Activated CD4-positive, alpha-beta T cell treated with anti-CD3 and anti-CD28 coated beads for 36 hours (primary cell): ENCODE results near the gene ATP6V0E2. TPM values are rescaled to one million over a fixed set of nuclear protein-coding genes. Genes with fewer than 3 reads are reported as not detected.
"Not testable (repeated sequence)": the region's sequence is repeated elsewhere in the genome, so short reads cannot be mapped to it uniquely, and the experiment has no call there.

Experiments
- ATAC-seq: fragments of 200-7000 bp; cut with Tn5 transposase; one replicate; pipeline ENCODE4 v1.10.0; 2021; ENCODE audit warnings: mild to moderate bottlenecking, moderate library complexity
- CTCF ChIA-PET: fragments of 350-600 bp; sonication (Branson Sonifier 250); formaldehyde crosslinking; loops from one replicate; lab custom pipeline; 2021; ENCODE audit warnings: antibody characterized with exemption; lab: Charles Lee
- POLR2A ChIA-PET: fragments of 350-600 bp; sonication (Branson Sonifier 250); formaldehyde crosslinking; loops from one replicate; lab custom pipeline; 2021; ENCODE audit warnings: antibody characterized with exemption, inconsistent platforms; lab: Charles Lee
- DNase-seq: peaks from one replicate; pipeline ENCODE4 v3.0.0-alpha.2; 2020
- H3K27ac Mint-ChIP-seq: one replicate; pipeline ENCODE4 v1.8.0; 2021; ENCODE audit warnings: mixed read lengths
- H3K27me3 Mint-ChIP-seq: one replicate; pipeline ENCODE4 v1.8.0; 2021; ENCODE audit warnings: mixed read lengths
- H3K36me3 Mint-ChIP-seq: one replicate; pipeline ENCODE4 v1.8.0; 2021; ENCODE audit warnings: low read depth, mixed read lengths
- H3K4me1 Mint-ChIP-seq: one replicate; pipeline ENCODE4 v1.8.0; 2021; ENCODE audit warnings: mixed read lengths
- H3K4me3 Mint-ChIP-seq: one replicate; pipeline ENCODE4 v1.8.0; 2021; ENCODE audit warnings: mild to moderate bottlenecking, moderate library complexity, mixed read lengths
- H3K9me3 Mint-ChIP-seq: one replicate; pipeline ENCODE4 v1.8.0; 2021; ENCODE audit warnings: low read depth, mixed read lengths
- intact Hi-C, 2 experiments: fragments of 100-400 bp; cut with DNase I in 1 of 2; cut with micrococcal nuclease in 1 of 2; formaldehyde crosslinking; loops; one replicate each; pipeline versions ENCODE4 v1.14.2 to v1.15.1; 2022 to 2024; cut with DNase I, micrococcal nuclease
- total RNA-seq, 2 experiments: library from RNA; stranded (reverse); gene quantifications; one replicate each; pipeline ENCODE4 v1.2.3, GENCODE V29; 2021

The ATP6V0E2 gene
- total RNA-seq, 2 experiments from 2014 or later: 33.9 to 41.3 TPM

DNA sequence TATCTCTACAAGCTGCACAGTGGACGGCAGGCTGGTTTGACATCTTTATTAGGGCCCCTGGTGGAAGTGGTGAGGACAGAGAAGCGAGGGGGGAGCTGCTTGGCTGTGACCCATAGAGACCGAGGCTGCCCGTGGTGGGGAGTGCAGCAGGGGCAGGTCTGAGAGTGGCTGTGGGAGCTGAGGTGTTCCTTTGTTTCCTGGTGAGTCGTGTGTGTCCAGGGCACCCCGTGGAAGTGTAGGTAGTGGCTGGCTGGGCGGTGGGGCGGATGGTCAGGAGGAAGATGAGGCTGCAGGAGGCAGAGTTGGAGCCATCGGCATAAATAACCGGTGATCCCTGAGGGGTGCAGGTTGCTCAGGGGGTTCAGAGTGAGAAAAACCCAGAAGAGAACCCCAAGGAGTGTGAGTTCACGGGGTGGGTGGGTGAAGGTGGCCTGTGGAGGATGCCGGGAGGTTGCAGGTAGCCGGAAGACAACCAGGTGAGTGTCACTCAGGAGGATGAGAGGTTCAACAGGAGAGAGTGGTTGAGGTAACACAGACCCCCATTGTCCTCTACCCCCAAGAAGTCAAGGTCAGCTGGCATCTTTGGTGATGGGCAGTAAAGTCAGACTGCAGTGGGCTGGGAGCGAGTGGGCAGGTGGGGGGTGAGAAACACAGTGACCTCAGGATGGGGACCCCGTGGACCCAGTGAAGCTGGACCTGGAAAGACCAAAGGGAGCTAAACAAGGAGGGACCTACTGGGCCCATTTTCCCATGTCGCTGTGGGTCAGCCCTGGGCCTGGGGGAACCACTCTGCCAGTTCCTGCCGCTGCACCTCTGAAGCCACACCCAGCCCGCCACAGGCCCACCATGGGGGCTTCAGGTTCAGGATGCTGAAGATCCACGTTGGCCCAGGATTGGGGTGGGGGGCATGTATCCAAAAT, 7.8 kb downstream of the ATP6V0E2 start:
- Mint-ChIP-seq H3K4me1 (peaks cover 15% of the 10 kb centered on the region), H3K27me3 (no peaks in the 10 kb centered on the region), H3K27ac (no peak overlapping the region), H3K36me3 (peaks cover 3% of the 10 kb centered on the region), H3K4me3 (no peak overlapping the region), H3K9me3 (no peaks in the 10 kb centered on the region)
- intact Hi-C loops: loop anchor here (5.0 to 10.0 kb wide), 2 partner anchors 163 to 396 kb away; no protein-coding TSS in a partner anchor
- CTCF ChIA-PET: no interaction called here
- no peak for ATAC-seq
- POLR2A ChIA-PET: no interaction called here
- no peak for DNase-seq

DNA sequence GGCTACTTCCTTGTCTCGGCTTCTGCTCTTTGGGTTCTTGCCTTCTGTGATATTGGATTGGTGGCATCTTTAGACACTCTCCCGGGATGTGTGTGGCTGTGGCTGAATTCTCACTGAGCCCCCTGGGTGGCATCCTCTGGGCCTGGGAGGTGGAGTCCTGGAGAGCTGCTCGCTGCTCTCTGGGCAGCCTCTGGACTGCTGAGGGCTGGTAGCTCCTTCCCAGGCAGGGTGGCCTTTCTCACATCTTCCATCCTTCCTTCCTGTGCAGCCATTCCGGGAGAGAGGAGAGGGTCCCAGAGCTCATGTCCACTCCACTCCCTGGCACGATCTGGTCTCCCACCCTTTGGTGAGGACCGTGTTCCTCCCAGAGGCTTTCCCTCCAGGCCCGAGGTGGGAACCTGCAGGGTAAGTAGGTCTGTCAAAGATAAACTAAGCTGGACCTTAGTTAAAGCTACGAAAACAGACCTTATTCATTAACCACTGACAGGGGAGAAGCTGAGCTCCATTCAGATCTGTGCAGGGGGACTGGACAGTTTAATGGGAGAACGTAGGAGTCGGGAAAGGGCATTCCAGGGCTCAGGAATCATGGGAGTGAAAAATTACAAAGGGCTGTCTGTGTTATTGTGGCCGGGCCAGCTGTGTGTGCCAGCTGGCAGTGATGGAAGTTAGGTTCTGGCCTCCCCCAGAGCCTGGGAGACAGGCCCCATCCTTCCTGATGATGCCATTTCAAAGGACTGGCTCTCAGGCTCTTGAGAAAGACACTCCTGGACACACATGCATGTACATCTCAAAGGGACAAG, 8.7 kb downstream of the ATP6V0E2 start:
- ChIA-PET POLR2A (interaction anchor here (1.6 kb wide), 1 partner anchor 44 kb away, joined by 4 read pairs; the partner anchor contains the start of gene ZNF862), CTCF (interaction anchor here (1.4 kb wide), 1 partner anchor 43 kb away, joined by 6 read pairs; the partner anchor contains the start of gene ZNF862)
- Mint-ChIP-seq H3K27ac (no peak overlapping the region), H3K9me3 (no peaks in the 10 kb centered on the region), H3K27me3 (no peaks in the 10 kb centered on the region), H3K36me3 (peaks cover 2% of the 10 kb centered on the region), H3K4me1 (peaks cover 14% of the 10 kb centered on the region), H3K4me3 (no peak overlapping the region)
- no peak for ATAC-seq
- intact Hi-C loops: loop anchor here (1.0 to 10.0 kb wide), 4 partner anchors 119 to 395 kb away; no protein-coding TSS in a partner anchor
- DNase-seq: no peak

DNA sequence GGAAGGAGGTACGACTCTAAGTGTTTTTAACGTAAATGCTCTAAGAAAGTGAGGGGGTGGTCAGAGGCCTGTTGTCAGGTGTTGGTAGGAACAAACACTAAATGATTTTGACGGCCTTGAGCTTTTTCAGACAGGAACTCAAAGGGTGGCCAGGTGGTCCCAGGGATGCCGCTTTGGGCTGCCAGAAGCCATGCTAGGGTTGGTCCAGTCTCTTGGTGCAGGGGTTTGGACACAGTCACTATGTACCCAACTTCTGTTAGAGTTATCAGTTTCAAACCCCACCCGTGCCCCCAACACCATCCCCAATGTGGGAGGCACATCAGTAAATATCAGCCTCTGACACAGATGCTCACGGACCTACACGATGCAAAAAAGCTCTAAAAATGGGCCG, 9.3 kb downstream of the ATP6V0E2 start:
- DNase-seq (no peak), ATAC-seq (no peak)
- intact Hi-C loops: loop anchor here (1.0 to 10.0 kb wide), 4 partner anchors 118 to 394 kb away; no protein-coding TSS in a partner anchor
- no peaks in the 10 kb centered on the region for H3K27me3 Mint-ChIP-seq
- ChIA-PET POLR2A (interaction anchor here (0.7 to 1.6 kb wide), 2 partner anchors 11 to 45 kb away, joined by 4 to 6 read pairs; partner anchors contain the start of gene ZNF862), CTCF (interaction anchor here (1.0 to 1.4 kb wide), 4 partner anchors 14 to 221 kb away, joined by 3 to 6 read pairs (median 4); partner anchors contain the start of gene ZNF862)
- peaks cover 4% of the 10 kb centered on the region for H3K36me3 Mint-ChIP-seq
- no peak overlapping the region for H3K27ac Mint-ChIP-seq
- no peaks in the 10 kb centered on the region for H3K9me3 Mint-ChIP-seq
- no peak overlapping the region for H3K4me3 Mint-ChIP-seq
- H3K4me1 Mint-ChIP-seq: peaks cover 8% of the 10 kb centered on the region

DNA sequence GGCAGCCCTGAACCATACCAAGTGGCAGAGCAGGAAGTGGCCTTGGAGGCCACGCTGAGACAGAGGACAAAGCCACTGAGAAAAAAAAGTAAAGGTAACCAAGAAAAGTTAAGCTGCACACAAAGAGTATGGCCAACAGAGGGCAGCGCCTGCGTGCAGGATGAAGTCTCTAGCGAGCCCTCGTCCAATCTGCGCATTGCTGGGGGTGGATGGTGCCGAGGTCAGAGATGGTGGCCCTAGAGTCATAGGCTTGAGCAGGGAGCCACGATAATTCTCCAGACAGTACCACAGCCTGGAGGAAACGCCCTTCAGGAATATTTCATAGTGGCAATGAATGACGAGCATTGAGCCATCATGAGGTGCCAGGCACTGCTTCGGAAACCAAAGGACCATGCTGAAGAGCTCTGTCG, 9.7 kb downstream of the ATP6V0E2 start:
- CTCF ChIA-PET: interaction anchor here (0.6 to 1.4 kb wide), 7 partner anchors 11 to 1328 kb away, joined by 3 to 6 read pairs (median 3); partner anchors contain the start of gene ZNF862
- intact Hi-C loops: loop anchor here (1.0 to 10.0 kb wide), 4 partner anchors 118 to 394 kb away; no protein-coding TSS in a partner anchor
- H3K27ac Mint-ChIP-seq: no peak overlapping the region

DNA sequence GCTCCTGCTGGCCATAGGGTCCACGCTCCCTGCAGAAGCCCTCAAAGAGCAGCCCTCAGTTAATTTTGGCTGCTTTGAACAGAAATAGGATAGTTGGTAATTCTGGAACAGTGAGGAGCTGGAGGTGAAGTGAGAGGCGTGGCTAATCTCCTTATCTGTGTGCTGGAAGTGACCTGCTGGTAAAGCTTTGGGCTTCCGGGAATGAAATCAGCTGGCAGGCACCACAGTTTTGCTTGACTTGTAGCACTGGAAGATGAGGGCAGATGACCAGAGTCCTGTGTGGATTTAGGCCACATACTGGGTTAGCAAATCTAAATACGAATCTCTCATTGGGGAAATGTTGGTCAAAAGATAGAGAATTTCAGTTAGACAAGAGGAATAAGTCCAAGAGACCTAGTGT, 10.2 kb downstream of the ATP6V0E2 start:
- H3K27ac Mint-ChIP-seq: no peak overlapping the region
- peaks cover 3% of the 10 kb centered on the region for H3K4me1 Mint-ChIP-seq
- ChIA-PET POLR2A (interaction anchor here (0.7 to 1.6 kb wide), 2 partner anchors 12 to 46 kb away, joined by 4 to 6 read pairs; partner anchors contain the start of gene ZNF862), CTCF (interaction anchor here (0.6 to 1.4 kb wide), 8 partner anchors 12 to 1327 kb away, joined by 3 to 6 read pairs (median 3); partner anchors contain the start of gene ZNF862)
- no peaks in the 10 kb centered on the region for H3K27me3 Mint-ChIP-seq
- ATAC-seq: no peak
- no peak for DNase-seq
- H3K4me3 Mint-ChIP-seq: no peak overlapping the region
- intact Hi-C loops: loop anchor here (5.0 to 10.0 kb wide), 2 partner anchors 161 to 393 kb away; no protein-coding TSS in a partner anchor
- no peaks in the 10 kb centered on the region for H3K9me3 Mint-ChIP-seq
- peaks cover 4% of the 10 kb centered on the region for H3K36me3 Mint-ChIP-seq

More for the DNA sequence above, 9.7 kb downstream of the ATP6V0E2 start:
- Mint-ChIP-seq H3K27me3 (no peaks in the 10 kb centered on the region), H3K4me3 (no peak overlapping the region), H3K36me3 (peaks cover 4% of the 10 kb centered on the region), H3K4me1 (peaks cover 4% of the 10 kb centered on the region), H3K9me3 (no peaks in the 10 kb centered on the region)
- ATAC-seq (peak; percentile 93), DNase-seq (peak; percentile 81)
- POLR2A ChIA-PET: interaction anchor here (0.7 to 1.6 kb wide), 2 partner anchors 12 to 45 kb away, joined by 4 to 6 read pairs; partner anchors contain the start of gene ZNF862

DNA sequence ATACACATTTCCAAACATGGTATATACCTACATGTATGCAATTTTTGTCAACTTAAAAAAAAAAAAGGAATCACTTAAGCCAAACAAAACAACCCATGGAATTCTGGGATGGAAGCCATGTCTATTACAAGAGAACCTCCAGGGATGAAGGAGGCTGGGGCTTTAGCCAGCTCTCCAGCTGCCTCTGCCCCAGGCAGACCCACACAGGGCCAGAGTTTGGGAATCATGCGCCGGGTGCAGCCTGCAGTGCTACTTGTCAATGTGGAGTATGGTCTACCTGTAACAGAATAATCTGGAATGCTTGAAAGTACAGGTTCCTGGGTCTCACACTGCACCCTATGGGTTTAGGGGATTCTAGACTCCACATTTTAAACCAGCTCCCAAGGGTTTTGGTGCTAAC, 10.8 kb downstream of the ATP6V0E2 start:
- H3K4me3 Mint-ChIP-seq: no peak overlapping the region
- no peak overlapping the region for H3K27ac Mint-ChIP-seq
- ChIA-PET POLR2A (interaction anchor here (1.6 kb wide), 1 partner anchor 47 kb away, joined by 4 read pairs; the partner anchor contains the start of gene ZNF862), CTCF (interaction anchor here (0.7 to 1.4 kb wide), 4 partner anchors 12 to 160 kb away, joined by 3 to 6 read pairs (median 4); no protein-coding TSS in a partner anchor)
- ATAC-seq (no peak), DNase-seq (no peak)
- no peaks in the 10 kb centered on the region for H3K9me3 Mint-ChIP-seq
- H3K36me3 Mint-ChIP-seq: peaks cover 4% of the 10 kb centered on the region
- peaks cover 3% of the 10 kb centered on the region for H3K4me1 Mint-ChIP-seq
- intact Hi-C loops: loop anchor here (5.0 to 10.0 kb wide), 2 partner anchors 160 to 393 kb away; no protein-coding TSS in a partner anchor
- H3K27me3 Mint-ChIP-seq: no peaks in the 10 kb centered on the region

DNA sequence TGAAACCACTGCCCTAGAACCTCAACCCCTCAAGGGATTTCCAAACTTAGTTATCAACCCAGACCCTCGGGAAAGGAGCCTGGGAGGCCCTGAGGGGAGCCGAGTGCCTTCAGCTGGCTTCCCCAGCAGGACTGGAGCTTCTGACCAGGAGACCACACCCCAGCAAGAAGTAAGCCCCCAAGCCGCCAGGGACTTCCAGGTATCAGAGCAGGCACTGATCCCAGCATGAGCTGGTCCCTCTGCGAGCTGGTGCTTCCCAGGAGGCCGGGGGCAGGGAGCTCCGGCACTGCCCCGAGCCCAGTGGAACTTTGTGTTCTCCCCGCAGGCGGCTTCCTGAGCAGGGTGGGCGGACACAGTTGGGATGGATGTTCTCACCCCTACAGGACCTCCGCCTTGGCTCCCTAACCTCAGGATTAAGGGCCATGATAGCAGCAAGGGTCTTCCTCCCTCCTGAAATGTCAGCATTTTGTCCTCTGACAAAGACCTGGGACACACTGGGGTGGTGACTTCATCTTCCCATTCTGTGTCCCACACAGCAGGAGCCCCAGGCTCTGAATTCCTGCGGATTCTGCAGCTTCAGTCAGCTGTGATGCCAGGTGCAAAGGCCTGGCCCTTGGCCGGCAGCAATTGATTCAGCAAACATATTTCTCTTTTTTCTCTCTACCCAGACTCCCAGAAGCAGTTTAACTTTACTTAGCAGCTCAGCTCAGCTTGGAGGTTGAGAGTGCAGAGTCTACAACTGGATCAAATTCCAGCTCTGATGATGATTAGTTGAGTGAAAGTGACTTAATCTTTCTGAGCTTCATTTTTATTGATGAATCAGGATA, 11.6 kb downstream of the ATP6V0E2 start:
- intact Hi-C loops: loop anchor here in 1 of 2 experiments (10.0 kb wide), 1 partner anchor 159 kb away; no protein-coding TSS in a partner anchor
- Mint-ChIP-seq H3K36me3 (peaks cover 4% of the 10 kb centered on the region), H3K27me3 (no peaks in the 10 kb centered on the region), H3K4me3 (no peak overlapping the region), H3K9me3 (no peaks in the 10 kb centered on the region), H3K4me1 (peaks cover 3% of the 10 kb centered on the region), H3K27ac (no peak overlapping the region)
- POLR2A ChIA-PET: no interaction called here
- CTCF ChIA-PET: interaction anchor here (0.9 kb wide), 1 partner anchor 15 kb away, joined by 5 read pairs; no protein-coding TSS in a partner anchor
- DNase-seq (no peak), ATAC-seq (no peak)

DNA sequence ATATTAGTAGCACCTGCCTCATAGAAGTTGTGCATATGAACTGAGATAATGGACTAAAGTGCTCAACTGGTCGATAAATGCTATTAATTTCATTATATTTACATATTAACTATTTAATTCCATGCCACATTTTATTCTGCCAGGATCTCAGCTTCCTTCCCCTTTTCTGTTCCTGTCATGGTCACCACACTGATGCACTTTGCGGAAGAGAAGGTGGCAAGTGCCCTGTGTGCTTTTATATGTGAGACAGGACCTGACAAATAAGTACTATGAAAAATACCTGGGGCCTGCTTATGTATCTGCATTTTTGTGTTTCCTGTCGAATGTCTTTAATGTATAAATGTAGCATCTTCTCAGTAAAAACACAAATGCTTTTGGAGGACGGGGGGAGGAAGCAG, 12.2 kb downstream of the ATP6V0E2 start:
- DNase-seq (no peak), ATAC-seq (no peak)
- no peak overlapping the region for H3K27ac Mint-ChIP-seq
- H3K36me3 Mint-ChIP-seq: peaks cover 4% of the 10 kb centered on the region
- intact Hi-C loops: loop anchor here in 1 of 2 experiments (10.0 kb wide), 1 partner anchor 159 kb away; no protein-coding TSS in a partner anchor
- peaks cover 3% of the 10 kb centered on the region for H3K4me1 Mint-ChIP-seq
- no peak overlapping the region for H3K4me3 Mint-ChIP-seq
- CTCF ChIA-PET: interaction anchor here (0.9 kb wide), 1 partner anchor 16 kb away, joined by 5 read pairs; no protein-coding TSS in a partner anchor
- H3K9me3 Mint-ChIP-seq: no peaks in the 10 kb centered on the region
- H3K27me3 Mint-ChIP-seq: no peaks in the 10 kb centered on the region
- POLR2A ChIA-PET: no interaction called here

GRCh38 chr7:149887311-149887710, 13.5 kb downstream of the ATP6V0E2 start:
- POLR2A ChIA-PET: no interaction called here
- Mint-ChIP-seq H3K36me3 (peaks cover 4% of the 10 kb centered on the region), H3K4me1 (peaks cover 3% of the 10 kb centered on the region), H3K4me3 (no peak overlapping the region), H3K27me3 (no peaks in the 10 kb centered on the region), H3K27ac (no peak overlapping the region), H3K9me3 (no peaks in the 10 kb centered on the region)
- CTCF ChIA-PET: no interaction called here
- no peak for ATAC-seq
- intact Hi-C loops: loop anchor here in 1 of 2 experiments (10.0 kb wide), 1 partner anchor 157 kb away; no protein-coding TSS in a partner anchor
- DNase-seq: no peak

DNA sequence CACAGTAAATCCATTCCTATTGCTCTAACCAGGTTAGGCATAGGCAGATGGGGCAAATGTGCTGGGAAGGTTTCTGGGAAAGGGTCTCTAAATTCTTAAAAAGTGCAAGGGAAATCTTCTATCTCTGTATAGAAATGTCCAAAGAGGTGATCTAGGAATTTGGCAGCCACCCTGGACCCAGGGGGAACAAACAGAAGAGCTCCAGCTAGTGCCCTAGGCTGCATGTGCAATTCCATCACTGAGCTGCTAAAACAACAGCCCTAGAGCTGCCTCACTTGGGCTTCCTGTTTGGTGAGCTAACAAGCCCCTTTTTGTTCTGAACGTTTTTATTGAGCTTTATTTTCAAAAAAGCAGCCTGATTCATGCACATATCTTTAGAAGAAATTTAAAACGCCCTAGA, 16.9 kb downstream of the ATP6V0E2 start:
- POLR2A ChIA-PET, H3K36me3 Mint-ChIP-seq, H3K4me3 Mint-ChIP-seq, ATAC-seq, H3K27ac Mint-ChIP-seq, CTCF ChIA-PET, DNase-seq, intact Hi-C loops, H3K4me1 Mint-ChIP-seq, H3K27me3 Mint-ChIP-seq, H3K9me3 Mint-ChIP-seq: not testable (repeated sequence)
